ENCODE data around the gene ADAMTS7.

Gene ADAMTS7

DNA sequence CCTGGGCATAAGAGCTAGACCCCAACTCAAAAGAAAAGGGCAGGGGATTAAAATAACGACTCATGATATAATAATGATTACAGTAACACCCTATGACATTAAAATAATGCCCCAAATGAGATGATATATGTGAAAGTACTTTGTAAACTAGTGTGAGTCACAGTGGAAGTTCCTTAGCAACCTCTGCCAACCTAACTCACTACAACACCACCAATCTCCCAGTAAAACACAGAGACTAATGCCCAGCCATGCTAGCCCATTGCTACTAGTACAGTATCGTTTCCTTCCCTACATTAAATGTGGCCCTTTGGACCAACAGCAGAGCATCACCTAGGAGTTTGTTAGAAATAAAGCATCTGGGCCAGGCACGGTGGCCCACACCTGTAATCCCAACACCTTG lies 11.2 kb upstream of the ADAMTS7 start:
- TF ChIP-seq, protein P1, sequence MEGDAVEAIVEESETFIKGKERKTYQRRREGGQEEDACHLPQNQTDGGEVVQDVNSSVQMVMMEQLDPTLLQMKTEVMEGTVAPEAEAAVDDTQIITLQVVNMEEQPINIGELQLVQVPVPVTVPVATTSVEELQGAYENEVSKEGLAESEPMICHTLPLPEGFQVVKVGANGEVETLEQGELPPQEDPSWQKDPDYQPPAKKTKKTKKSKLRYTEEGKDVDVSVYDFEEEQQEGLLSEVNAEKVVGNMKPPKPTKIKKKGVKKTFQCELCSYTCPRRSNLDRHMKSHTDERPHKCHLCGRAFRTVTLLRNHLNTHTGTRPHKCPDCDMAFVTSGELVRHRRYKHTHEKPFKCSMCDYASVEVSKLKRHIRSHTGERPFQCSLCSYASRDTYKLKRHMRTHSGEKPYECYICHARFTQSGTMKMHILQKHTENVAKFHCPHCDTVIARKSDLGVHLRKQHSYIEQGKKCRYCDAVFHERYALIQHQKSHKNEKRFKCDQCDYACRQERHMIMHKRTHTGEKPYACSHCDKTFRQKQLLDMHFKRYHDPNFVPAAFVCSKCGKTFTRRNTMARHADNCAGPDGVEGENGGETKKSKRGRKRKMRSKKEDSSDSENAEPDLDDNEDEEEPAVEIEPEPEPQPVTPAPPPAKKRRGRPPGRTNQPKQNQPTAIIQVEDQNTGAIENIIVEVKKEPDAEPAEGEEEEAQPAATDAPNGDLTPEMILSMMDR (IDR thresholded peaks at IDR 0.05; ENCODE audit: low read depth, low read length) = no peak
- DNase-seq (ENCODE audit: extremely low read depth, low read depth) = no peak

DNA sequence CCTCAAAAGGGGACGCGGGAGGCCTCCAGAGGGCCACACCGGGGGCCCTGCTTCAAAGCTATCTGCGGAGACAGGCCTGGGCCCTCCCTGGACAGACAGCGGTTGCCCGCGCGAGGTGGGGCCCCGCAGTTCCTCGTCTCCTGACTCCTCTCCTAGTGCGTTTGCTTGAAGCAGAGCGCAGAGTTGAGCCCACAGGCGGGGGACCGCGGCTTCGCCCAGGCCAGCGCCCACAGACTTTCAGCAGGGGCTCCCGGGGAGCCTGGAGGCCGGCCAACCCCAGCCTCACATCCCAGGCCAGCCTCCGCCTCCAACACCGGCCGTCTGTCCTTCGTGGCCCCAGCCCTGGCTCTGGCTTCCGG lies 540 bp upstream of the ADAMTS7 start:
- TF ChIP-seq, protein P1 (IDR thresholded peaks at IDR 0.05; ENCODE audit: low read depth, low read length) = no peak
- DNase-seq (ENCODE audit: extremely low read depth, low read depth) = no peak

DNA sequence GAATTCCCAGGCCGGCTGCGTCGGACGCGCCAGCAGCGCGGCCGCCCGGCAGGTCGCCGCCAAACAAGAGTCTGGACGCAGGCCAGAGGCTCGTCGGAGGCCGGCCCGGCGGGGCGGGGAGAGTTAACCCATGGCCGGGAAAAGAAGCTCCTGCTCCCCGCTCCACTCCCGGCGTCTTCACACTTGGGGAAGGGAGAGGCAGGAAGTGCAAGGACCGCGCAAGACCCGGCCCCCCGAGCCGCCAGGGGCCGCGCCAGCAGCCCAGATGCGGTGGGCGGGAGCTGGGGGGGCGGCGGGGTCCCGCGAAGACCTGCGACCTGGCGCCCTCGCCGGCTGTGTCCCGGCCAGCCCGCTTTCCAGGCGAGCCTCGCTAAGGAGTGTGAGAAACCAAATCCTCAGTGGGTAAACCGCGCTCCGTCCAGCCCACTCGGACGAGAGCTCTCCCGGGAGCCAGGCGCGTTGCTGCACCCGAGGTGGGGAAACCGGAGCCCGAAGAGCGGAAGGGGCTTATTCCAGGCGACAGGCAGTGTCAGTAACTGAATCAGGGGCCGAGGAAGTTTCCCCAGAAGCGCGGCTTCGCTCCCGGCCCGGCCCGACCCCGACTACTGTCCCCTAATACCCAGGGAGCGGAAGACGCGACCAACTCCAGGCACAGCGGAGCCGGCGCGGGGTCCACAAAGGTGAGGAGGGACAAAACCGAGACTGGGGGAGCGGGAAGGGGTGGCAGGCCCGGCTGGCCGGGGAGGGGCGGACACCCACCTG lies 721 bp downstream of the ADAMTS7 start:
- DNase-seq (ENCODE audit: extremely low read depth, low read depth) = no peak
- TF ChIP-seq, protein P1 (IDR thresholded peaks at IDR 0.05; ENCODE audit: low read depth, low read length) = no peak

DNA sequence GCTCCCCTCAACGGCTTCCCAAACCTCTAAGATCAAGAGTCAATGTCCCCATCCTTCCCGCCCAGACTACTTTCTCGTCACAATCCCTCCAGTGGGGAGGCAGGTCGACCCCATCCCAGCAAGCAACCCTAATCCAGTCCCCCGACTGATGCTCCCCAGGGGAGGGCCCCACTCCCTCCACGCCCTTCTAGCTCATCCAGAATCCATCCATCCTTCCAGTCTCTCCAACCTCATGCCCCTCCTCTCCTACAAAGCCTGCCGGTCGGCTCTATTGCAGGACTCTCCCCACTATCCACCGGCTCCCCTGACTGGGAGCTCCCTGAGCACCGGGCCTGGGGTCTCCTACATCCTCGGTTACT lies 1.3 kb downstream of the ADAMTS7 start:
- TF ChIP-seq, protein P1 (IDR thresholded peaks at IDR 0.05; ENCODE audit: low read depth, low read length) = no peak
- no peak for DNase-seq (ENCODE audit: extremely low read depth, low read depth)

DNA sequence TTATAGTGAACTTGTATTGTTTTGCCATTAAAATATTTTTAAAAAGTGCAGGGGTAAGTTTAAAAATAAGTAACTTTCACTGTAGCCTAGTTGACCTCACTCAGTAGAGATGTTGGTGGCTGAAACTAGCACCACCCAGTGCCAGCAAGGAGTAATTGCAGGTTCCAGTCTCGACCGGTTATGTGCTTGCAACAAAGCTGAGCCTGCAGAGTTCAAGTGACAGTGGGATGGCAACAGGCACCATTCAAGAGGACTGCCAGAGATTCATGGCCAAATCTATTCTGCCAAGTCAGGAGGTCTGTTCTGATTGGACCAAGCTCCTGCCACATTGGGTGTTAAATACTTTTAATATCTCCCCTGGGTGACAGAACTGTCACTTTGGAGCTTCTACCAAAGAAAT lies 2.7 kb downstream of the ADAMTS7 start:
- TF ChIP-seq, protein P1 (IDR thresholded peaks at IDR 0.05; ENCODE audit: low read depth, low read length) = peak; percentile 37
- DNase-seq (ENCODE audit: extremely low read depth, low read depth) = no peak

DNA sequence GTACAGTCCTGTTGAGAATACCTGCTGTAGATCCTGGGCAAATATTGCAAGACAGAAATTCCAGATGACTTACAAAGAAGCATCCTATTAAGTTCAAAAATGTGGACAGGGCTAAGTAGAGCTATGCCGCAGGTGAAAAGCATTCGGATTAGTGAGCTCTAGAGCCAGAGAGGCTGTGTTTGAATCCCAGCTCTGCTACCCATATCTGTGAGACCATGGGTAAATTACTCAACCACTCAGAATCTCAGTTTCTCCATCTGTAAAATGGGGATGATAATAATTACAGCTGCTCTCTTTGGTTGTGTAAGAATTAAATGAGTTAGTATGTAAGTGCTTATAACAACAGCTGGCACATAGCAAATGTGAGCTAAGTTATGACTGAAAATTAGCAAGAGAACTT lies 3.9 kb downstream of the ADAMTS7 start:
- TF ChIP-seq, protein P1 (IDR thresholded peaks at IDR 0.05; ENCODE audit: low read depth, low read length) = no peak
- DNase-seq (ENCODE audit: extremely low read depth, low read depth) = no peak

DNA sequence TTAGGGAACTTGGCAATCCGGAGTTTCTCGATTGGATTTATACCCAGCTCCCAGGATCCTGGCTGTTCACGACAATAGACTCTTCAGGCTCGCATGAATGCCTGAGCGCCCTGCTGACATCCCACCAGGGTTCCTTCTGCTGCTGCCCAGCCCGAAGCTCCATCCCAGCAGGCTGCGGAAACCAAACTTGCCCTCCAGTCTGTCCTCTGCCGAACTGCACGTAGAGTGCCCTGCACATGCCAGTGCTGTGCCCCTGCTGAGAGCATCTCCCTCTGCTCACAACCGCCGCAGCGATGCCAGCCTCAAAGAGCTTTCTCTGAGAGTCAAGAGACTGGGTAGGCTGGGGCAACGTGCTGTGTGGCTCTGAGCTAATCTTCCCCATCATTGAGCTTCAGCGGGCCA lies 6.9 kb downstream of the ADAMTS7 start:
- DNase-seq (ENCODE audit: extremely low read depth, low read depth) = no peak
- TF ChIP-seq, protein P1 (IDR thresholded peaks at IDR 0.05; ENCODE audit: low read depth, low read length) = no peak

Measured in AG09319 (cell line).